ENCODE measurements around the gene DNER.

- no peak for TF ChIP-seq POLR2AphosphoS5 (IDR thresholded peaks at IDR 0.05; ENCODE audit: low read depth)
- no peak for TF ChIP-seq CTCF (conservative IDR thresholded peaks at IDR 0.05; ENCODE audit: low read depth in 2 of 2)
- no peak for TF ChIP-seq CREB1 (CRISPR knock-in tag; IDR thresholded peaks at IDR 0.05; ENCODE audit: low read depth)
These were observed 297.2 kb downstream of the DNER start for GRCh38 chr2:229417176-229417575.

Measured in GM23338 (cell line).